Measurements from ENCODE around the gene S1PR1. TPM values are rescaled to one million over a fixed set of nuclear protein-coding genes. Genes with fewer than 3 reads are reported as not detected.

S1PR1 gene
- total and polyA plus RNA-seq, 2 of the 13 experiments (the other 11 are each of a cell fraction or from before 2014, with no cell fraction given): not detected

- TF ChIP-seq, protein P1, sequence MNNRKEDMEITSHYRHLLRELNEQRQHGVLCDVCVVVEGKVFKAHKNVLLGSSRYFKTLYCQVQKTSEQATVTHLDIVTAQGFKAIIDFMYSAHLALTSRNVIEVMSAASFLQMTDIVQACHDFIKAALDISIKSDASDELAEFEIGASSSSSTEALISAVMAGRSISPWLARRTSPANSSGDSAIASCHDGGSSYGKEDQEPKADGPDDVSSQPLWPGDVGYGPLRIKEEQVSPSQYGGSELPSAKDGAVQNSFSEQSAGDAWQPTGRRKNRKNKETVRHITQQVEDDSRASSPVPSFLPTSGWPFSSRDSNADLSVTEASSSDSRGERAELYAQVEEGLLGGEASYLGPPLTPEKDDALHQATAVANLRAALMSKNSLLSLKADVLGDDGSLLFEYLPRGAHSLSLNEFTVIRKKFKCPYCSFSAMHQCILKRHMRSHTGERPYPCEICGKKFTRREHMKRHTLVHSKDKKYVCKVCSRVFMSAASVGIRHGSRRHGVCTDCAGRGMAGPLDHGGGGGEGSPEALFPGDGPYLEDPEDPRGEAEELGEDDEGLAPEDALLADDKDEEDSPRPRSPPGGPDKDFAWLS (CRISPR knock-in tag; IDR thresholded peaks at IDR 0.05; ENCODE audit: borderline replicate concordance): no peak
- TF ChIP-seq ARID4A (CRISPR knock-in tag; IDR thresholded peaks at IDR 0.05; ENCODE audit: borderline replicate concordance) (no peak), MED8 (CRISPR knock-in tag; IDR thresholded peaks at IDR 0.05; ENCODE audit: insufficient replicate concordance) (no peak), NCOA1 (CRISPR knock-in tag; IDR thresholded peaks at IDR 0.05) (no peak)
These were observed 28.9 kb upstream of the S1PR1 start (continued) for GRCh38 chr1:101207891-101208290.

DNA sequence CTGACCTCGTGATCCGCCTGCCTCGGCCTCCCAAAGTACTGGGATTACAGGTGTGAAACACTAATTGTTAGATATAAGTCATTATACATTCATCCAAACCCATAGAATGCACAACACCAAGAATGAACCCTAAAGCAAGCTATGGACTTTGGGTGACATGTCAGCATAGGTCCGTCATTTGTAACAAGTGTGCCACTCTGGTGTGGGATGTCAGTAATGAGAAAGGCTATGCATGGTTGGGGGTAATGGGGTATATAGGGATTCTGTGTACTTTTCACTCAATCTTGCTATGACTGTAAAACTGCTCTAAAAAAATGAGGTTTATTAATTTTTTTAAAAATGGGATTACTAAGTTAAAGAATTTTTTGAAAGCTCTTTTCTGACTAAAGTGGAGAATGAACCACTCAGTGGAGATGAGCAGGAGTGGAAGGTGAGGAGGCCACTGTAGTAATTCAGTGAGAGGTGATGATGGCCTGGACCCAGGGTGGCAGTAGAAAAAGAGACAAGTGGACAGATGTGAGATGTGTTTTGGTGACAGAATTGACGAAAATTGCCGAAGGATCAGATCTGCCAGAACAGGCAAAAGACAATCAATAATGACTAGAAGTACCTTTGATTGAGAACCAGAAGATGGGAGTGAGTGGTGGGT, 21.3 kb upstream of the S1PR1 start:
- Histone ChIP-seq H3K9me3 (ENCODE audit: low read length) (no peaks in the 10 kb centered on the region), H3K27ac (ENCODE audit: extremely low read length, insufficient read depth, low read length) (no peak overlapping the region), H3K4me3 (replicated peaks in 1 of 3; ENCODE audit: insufficient read depth in 1 of 3, low read depth in 2 of 3, low read length in 3 of 3) (no peak overlapping the region), H3K4me2 (ENCODE audit: low read depth, low read length) (no peak overlapping the region), H3K36me3 (replicated peaks in 1 of 2; ENCODE audit: control insufficient read depth in 1 of 2, insufficient read depth in 2 of 2, low read length in 2 of 2) (no peaks in the 10 kb centered on the region), H3K4me1 (ENCODE audit: insufficient read depth, low read length) (no peaks in the 10 kb centered on the region), H3K79me2 (ENCODE audit: insufficient read depth, low read length) (no peaks in the 10 kb centered on the region), H4K20me1 (ENCODE audit: insufficient read depth, low read length) (no peaks in the 10 kb centered on the region), H3K27me3 (ENCODE audit: control insufficient read depth in 1 of 2, insufficient read depth in 2 of 2, low read length in 2 of 2) (no peaks in the 10 kb centered on the region), H2AFZ (ENCODE audit: low read length) (no peak overlapping the region), H3K9ac (ENCODE audit: insufficient read depth, low read depth, low read length) (no peak overlapping the region)
- no peak for DNase-seq (ENCODE audit: low spot score)
- WGBS (ENCODE audit: low lambda C conversion rate): 33% methylated on average over 6 of the region's 6 CpGs
- POLR2A ChIA-PET: no interaction called here
- CTCF ChIA-PET (ENCODE audit: low intra/inter-chr PET ratio, low total read pairs): no interaction called here
- FAIRE-seq: no peak
- no peak for ATAC-seq
- BruUV-seq (replicated peaks): no TSS peak
- in situ Hi-C loops (cut with HindIII; ENCODE audit: extremely low pct_ligation_motif_present, low pct_unique_long_range_greater_than_20kb): no loop called here
- intact Hi-C loops (cut with micrococcal nuclease; ENCODE audit: unreplicated experiment): no loop called here
- TF ChIP-seq, protein P2, sequence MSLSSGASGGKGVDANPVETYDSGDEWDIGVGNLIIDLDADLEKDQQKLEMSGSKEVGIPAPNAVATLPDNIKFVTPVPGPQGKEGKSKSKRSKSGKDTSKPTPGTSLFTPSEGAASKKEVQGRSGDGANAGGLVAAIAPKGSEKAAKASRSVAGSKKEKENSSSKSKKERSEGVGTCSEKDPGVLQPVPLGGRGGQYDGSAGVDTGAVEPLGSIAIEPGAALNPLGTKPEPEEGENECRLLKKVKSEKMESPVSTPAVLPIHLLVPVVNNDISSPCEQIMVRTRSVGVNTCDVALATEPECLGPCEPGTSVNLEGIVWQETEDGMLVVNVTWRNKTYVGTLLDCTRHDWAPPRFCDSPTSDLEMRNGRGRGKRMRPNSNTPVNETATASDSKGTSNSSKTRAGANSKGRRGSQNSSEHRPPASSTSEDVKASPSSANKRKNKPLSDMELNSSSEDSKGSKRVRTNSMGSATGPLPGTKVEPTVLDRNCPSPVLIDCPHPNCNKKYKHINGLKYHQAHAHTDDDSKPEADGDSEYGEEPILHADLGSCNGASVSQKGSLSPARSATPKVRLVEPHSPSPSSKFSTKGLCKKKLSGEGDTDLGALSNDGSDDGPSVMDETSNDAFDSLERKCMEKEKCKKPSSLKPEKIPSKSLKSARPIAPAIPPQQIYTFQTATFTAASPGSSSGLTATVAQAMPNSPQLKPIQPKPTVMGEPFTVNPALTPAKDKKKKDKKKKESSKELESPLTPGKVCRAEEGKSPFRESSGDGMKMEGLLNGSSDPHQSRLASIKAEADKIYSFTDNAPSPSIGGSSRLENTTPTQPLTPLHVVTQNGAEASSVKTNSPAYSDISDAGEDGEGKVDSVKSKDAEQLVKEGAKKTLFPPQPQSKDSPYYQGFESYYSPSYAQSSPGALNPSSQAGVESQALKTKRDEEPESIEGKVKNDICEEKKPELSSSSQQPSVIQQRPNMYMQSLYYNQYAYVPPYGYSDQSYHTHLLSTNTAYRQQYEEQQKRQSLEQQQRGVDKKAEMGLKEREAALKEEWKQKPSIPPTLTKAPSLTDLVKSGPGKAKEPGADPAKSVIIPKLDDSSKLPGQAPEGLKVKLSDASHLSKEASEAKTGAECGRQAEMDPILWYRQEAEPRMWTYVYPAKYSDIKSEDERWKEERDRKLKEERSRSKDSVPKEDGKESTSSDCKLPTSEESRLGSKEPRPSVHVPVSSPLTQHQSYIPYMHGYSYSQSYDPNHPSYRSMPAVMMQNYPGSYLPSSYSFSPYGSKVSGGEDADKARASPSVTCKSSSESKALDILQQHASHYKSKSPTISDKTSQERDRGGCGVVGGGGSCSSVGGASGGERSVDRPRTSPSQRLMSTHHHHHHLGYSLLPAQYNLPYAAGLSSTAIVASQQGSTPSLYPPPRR (CRISPR knock-in tag; IDR thresholded peaks at IDR 0.05; ENCODE audit: borderline replicate concordance): no peak
- TF ChIP-seq NPAS2 (CRISPR knock-in tag; IDR thresholded peaks at IDR 0.05; ENCODE audit: borderline replicate concordance) (no peak), ZEB1 (IDR thresholded peaks at IDR 0.05; ENCODE audit: insufficient replicate concordance, low read depth) (no peak)
